ENCODE data around the gene LRRC3.

The LRRC3 gene

DNA sequence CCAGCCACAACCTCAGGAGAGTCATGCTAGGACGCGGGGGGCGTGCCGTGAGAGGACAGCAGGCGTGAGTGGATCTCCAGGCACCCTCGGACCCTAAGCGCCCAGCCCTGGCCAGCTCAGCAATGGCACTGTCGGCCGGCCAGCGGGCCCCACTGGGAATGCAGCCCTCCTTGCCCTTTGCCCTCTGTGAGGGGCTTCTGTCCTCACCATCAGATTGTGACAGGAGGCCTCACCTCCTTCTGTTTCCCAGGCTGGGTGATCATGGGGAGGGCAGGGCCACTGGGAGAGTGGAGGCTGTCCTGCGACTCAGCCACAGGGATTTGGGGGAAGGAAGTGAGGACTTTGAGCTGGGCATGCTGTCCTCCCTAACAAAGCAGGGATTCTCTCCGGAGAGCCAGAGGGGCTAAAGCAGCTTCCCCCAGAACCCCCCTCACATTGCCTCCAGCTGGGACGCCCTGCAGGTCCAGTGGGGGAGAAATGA lies 6.6 kb upstream of the LRRC3 start:
- TF ChIP-seq, protein P1, sequence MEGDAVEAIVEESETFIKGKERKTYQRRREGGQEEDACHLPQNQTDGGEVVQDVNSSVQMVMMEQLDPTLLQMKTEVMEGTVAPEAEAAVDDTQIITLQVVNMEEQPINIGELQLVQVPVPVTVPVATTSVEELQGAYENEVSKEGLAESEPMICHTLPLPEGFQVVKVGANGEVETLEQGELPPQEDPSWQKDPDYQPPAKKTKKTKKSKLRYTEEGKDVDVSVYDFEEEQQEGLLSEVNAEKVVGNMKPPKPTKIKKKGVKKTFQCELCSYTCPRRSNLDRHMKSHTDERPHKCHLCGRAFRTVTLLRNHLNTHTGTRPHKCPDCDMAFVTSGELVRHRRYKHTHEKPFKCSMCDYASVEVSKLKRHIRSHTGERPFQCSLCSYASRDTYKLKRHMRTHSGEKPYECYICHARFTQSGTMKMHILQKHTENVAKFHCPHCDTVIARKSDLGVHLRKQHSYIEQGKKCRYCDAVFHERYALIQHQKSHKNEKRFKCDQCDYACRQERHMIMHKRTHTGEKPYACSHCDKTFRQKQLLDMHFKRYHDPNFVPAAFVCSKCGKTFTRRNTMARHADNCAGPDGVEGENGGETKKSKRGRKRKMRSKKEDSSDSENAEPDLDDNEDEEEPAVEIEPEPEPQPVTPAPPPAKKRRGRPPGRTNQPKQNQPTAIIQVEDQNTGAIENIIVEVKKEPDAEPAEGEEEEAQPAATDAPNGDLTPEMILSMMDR (IDR thresholded peaks at IDR 0.05; ENCODE audit: low read depth, low read length): no peak
- H3K4me3 ChIP-seq (ENCODE audit: low read depth, low read length): no peak overlapping the region

DNA sequence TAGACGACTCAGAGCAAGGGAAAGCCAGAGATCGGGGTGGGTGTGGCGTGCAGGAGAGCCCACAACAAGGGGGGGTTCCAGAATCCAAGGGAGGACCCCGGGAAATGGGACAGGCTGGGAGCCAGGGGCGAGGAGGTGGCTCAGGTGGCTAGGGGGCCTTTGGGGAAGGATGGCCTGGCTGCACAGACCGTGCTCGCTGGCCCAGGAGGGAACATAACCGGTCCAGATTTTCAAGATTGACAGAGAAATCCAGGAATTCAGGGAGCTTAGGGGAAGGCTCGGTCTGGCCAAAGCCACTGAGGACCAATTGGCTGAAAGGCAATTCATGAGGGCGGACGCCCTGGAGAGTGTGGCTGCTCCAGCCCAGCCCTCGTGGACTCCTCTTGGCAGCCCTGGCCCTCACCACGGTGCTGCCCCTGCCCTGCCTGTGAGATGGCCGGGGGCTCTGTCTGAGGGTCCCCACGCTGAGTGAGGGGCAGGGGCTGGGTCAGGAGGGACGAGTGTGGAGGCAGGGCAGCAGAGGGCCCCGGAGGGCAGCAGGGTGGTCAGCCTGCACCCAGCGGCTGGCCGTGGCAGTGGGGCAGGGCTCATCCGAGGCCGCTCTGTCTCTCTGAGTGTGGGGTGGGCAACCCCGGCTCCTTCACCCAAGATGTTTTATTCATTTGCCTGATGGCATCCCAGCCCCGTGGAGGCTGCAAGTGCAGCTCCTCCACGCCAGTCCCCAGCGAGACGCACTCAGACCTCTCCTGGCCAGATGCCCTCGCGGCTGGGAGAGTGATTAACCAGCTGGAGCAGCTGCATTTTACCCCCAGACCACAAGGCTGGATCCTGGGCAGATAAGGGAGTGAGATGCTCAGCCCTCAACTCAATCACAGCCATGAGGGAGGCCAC lies 5.6 kb upstream of the LRRC3 start:
- TF ChIP-seq, protein P1 (IDR thresholded peaks at IDR 0.05; ENCODE audit: low read depth, low read length): no peak

DNA sequence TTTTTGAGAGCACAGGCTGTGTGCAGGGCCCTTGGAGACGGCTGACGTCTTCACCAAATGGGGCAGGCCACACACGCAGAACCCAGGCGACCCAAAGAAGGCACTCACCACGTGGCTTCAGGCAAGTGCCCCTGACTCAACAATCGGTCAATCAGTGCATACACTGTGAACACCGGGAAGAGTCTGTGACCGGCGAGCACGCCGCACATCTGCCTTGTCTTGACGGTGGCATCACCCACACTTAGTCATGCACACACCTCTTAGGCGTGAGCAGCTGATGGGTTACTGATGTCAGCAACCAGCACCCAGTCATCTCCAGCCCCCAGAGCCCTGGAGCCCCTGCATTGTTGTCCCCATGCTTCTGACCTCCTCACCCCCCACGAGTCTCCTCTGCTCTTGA lies 4.9 kb upstream of the LRRC3 start:
- no peak overlapping the region for H3K4me3 ChIP-seq (ENCODE audit: low read depth, low read length)
- TF ChIP-seq, protein P1 (IDR thresholded peaks at IDR 0.05; ENCODE audit: low read depth, low read length): no peak

More for the DNA sequence above, 5.6 kb upstream of the LRRC3 start:
- no peak overlapping the region for H3K4me3 ChIP-seq (ENCODE audit: low read depth, low read length)

DNA sequence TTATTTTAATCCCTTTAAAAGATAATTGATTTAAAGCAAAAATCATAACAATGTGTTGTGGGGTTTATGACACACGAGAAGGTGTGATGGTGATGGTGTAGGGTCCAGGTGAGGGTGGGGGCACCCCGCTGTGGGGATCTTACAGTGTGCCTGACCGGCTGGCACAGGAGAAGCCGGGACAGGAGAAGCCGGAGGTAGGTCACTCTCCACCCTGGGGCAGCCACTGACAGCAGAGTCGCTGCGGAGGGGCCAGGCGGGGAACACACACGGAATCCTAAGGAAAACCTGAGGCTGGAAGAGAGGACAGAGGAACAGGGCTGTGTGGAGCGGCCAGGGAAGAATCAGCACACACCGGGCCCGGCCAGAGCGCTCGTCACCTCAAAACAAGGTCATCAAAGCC lies 4.3 kb upstream of the LRRC3 start:
- H3K4me3 ChIP-seq (ENCODE audit: low read depth, low read length): no peak overlapping the region
- TF ChIP-seq, protein P1 (IDR thresholded peaks at IDR 0.05; ENCODE audit: low read depth, low read length): no peak

DNA sequence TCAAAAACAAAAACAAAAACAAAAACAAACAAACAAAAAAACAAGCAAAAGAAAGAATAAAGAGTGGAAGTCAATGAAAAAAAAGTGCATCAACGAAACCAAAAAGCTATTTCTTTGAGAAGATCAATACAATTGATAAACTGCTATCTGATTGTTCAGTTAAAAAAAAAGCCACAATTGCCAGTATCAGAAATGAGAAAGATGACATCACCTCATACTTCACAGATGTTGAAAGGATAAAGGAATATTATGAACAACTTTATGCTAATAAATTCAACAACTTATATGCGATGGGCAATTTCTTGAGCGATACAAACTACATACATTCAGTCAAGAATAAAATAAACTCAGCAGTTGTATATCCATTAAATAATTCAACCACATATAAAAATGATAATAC lies 2.2 kb upstream of the LRRC3 start:
- no peak overlapping the region for H3K4me3 ChIP-seq (ENCODE audit: low read depth, low read length)
- TF ChIP-seq, protein P1 (IDR thresholded peaks at IDR 0.05; ENCODE audit: low read depth, low read length): no peak

DNA sequence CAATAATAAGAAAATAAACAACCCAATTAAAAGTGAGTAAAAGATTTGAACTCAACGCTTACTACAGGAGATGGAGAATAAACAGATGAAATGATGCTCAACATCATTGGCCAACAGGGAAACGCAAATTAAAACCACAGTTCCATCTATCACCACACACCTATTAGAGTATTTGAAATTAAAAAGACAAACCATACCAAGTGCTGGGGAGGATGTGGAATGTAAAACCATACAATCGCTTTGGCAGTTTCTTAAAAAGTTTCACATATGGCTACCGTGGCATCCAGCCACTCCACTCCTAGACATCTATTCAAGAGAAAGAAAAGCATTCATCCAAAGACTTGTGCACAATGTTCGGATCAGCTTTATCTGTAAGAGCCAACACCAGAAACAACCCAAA lies 1.3 kb upstream of the LRRC3 start:
- TF ChIP-seq, protein P1 (IDR thresholded peaks at IDR 0.05; ENCODE audit: low read depth, low read length): no peak
- no peak overlapping the region for H3K4me3 ChIP-seq (ENCODE audit: low read depth, low read length)

DNA sequence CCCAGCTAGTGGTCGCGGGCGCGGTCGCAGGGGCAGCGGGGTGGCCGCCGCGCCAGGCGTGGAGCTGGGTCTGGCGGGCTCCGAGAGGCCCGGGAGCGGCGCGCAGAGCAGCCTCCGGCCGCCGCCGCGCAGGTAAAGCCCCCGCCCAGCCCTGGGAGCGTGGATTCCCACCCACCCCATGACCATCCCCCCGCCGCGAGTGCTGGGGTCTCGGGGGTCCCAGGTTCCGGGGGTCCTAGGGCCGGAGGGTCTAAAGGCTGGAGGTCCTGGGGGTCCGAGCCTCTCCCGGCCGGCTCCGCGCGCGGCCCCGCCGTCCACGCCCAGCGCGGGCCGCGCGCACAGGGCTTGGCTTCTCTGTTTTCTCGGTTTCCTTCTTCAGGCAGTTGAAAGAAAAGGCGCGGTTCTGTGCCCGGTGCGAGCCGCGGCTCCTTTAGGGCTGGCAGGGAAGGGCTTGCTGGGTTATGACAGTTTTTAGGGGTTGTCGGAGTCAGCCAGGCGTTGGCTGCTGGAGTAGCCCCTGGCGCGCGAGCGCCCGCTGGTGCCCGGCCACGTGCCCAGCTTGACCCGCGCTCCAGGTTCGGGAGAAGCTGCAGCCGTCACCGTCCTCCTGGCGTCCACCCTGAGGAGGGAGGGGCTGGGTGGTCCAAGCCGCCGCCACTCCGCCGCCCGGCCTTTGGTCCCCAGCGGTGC lies 359 bp downstream of the LRRC3 start:
- TF ChIP-seq, protein P1 (IDR thresholded peaks at IDR 0.05; ENCODE audit: low read depth, low read length): no peak
- H3K4me3 ChIP-seq (ENCODE audit: low read depth, low read length): no peak overlapping the region

Data from WI38 (cell line).